Vagina (tissue), 2 donors: Measurements from ENCODE around the gene TNRC6C. TPM values are rescaled to one million over a fixed set of nuclear protein-coding genes. Genes with fewer than 3 reads are reported as not detected.

Experiments used
- DNase-seq, 2 donors: peaks; one replicate each; pipeline ENCODE4 v3.0.0-alpha.2; 2017; ENCODE audit errors: extremely low spot score in 2 of 2
- H3K27ac ChIP-seq: fragments of 200-600 bp; sonication (generic); one replicate; pipeline ENCODE4 v1.5.1; 2019
- H3K27me3 ChIP-seq: fragments of 200-600 bp; sonication (generic); one replicate; pipeline ENCODE4 v1.5.1; 2019
- H3K36me3 ChIP-seq, 2 donors: fragments of 200-600 bp; sonication (generic); one replicate each; pipeline ENCODE4 v1.5.1; 2017 to 2019
- H3K4me1 ChIP-seq: fragments of 200-600 bp; sonication (generic); one replicate; pipeline ENCODE4 v1.5.1; 2019
- H3K4me3 ChIP-seq, 2 donors: fragments of 200-600 bp; sonication (generic); 1 replicate in 1 of 2; 2 replicates in 1 of 2; pipeline ENCODE4 v1.5.1; 2016 to 2019
- H3K9me3 ChIP-seq: fragments of 200-600 bp; sonication (generic); one replicate; pipeline ENCODE4 v1.5.1; 2019
- CTCF ChIP-seq, 3 experiments: fragments of 450-650 bp in 2 of 3; fragments of 200-600 bp in 1 of 3; sonication (generic) in 1 of 3; IDR thresholded peaks; one replicate each; pipeline ENCODE4 v1.5.1; 2017 to 2019; ENCODE audit warnings: antibody characterized with exemption in 3 of 3, mild to moderate bottlenecking in 2 of 3, moderate library complexity in 2 of 3
- POLR2A ChIP-seq, 2 donors: fragments of 450-650 bp; IDR thresholded peaks; one replicate each; pipeline ENCODE4 v1.6.1; 2017; ENCODE audit warnings: antibody characterized with exemption in 2 of 2, mild to moderate bottlenecking in 2 of 2, moderate library complexity in 2 of 2
- POLR2AphosphoS5 ChIP-seq, 2 donors: sonication (generic); formaldehyde crosslinking; IDR thresholded peaks; one replicate each; pipeline ENCODE4 v1.9.0; 2017; ENCODE audit warnings: antibody characterized with exemption in 2 of 2, mild to moderate bottlenecking in 2 of 2, low read depth in 1 of 2; ENCODE audit not compliant: insufficient read depth in 1 of 2
- intact Hi-C: fragments of 100-400 bp; cut with DNase I; formaldehyde crosslinking; loops from one replicate; pipeline ENCODE4 v1.15.1; 2023
- total RNA-seq: library from RNA; depleted of rRNA; stranded (reverse); fragments of >200 nt; gene quantifications from one replicate; pipeline ENCODE4 v1.2.3, GENCODE V29; 2016

Gene TNRC6C
- total RNA-seq, 1 donor from 2014 or later, result 14.7 TPM

- peaks cover 45% of the 10 kb centered on the region for H3K4me1 ChIP-seq
- peaks cover 0 to 7% of the 10 kb centered on the region in 2 donors for H3K36me3 ChIP-seq
- H3K27ac ChIP-seq, result no peak overlapping the region
- no peak overlapping the region for H3K4me3 ChIP-seq
- no peaks in the 10 kb centered on the region for H3K27me3 ChIP-seq
- no peaks in the 10 kb centered on the region for H3K9me3 ChIP-seq
- intact Hi-C loops, result no loop called here
- TF ChIP-seq CTCF (IDR thresholded peaks at IDR 0.05) (no peak), POLR2A (IDR thresholded peaks at IDR 0.05) (no peak), POLR2AphosphoS5 (IDR thresholded peaks at IDR 0.05; ENCODE audit: insufficient read depth in 1 of 2, low read depth in 1 of 2) (no peak)
- no peak for DNase-seq
These were observed 164.9 kb downstream of the TNRC6C start for GRCh38 chr17:78123258-78123929.

- Histone ChIP-seq H3K4me1 (peaks cover 52% of the 10 kb centered on the region), H3K36me3 (peaks cover 0 to 7% of the 10 kb centered on the region in 2 donors), H3K27me3 (no peaks in the 10 kb centered on the region), H3K27ac (no peak overlapping the region), H3K4me3 (no peak overlapping the region), H3K9me3 (no peaks in the 10 kb centered on the region)
- intact Hi-C loops, result no loop called here
- TF ChIP-seq CTCF (IDR thresholded peaks at IDR 0.05) (no peak), POLR2A (IDR thresholded peaks at IDR 0.05) (no peak), POLR2AphosphoS5 (IDR thresholded peaks at IDR 0.05; ENCODE audit: insufficient read depth in 1 of 2, low read depth in 1 of 2) (no peak)
- DNase-seq, result no peak
These were observed 165.8 kb downstream of the TNRC6C start for GRCh38 chr17:78124081-78124835.

GRCh38 chr17:78124836-78125137 lies 166.3 kb downstream of the TNRC6C start:
- Histone ChIP-seq H3K36me3 (peaks cover 0 to 7% of the 10 kb centered on the region in 2 donors), H3K27me3 (no peaks in the 10 kb centered on the region), H3K27ac (no peak overlapping the region), H3K9me3 (no peaks in the 10 kb centered on the region), H3K4me1 (peaks cover 57% of the 10 kb centered on the region), H3K4me3 (no peak overlapping the region)
- TF ChIP-seq POLR2A (IDR thresholded peaks at IDR 0.05) (no peak), CTCF (IDR thresholded peaks at IDR 0.05) (no peak), POLR2AphosphoS5 (IDR thresholded peaks at IDR 0.05; ENCODE audit: insufficient read depth in 1 of 2, low read depth in 1 of 2) (no peak)
- intact Hi-C loops, result loop anchor here (5.0 kb wide), 1 partner anchor 53 kb away; no protein-coding TSS in a partner anchor
- DNase-seq, result no peak

- Histone ChIP-seq H3K4me1 (peaks cover 62% of the 10 kb centered on the region), H3K27ac (peak overlapping the region; percentile 47)
- intact Hi-C loops, result loop anchor here (5.0 kb wide), 1 partner anchor 52 kb away; no protein-coding TSS in a partner anchor
These were observed 166.8 kb downstream of the TNRC6C start for GRCh38 chr17:78125138-78125913.

More at GRCh38 chr17:78125138-78125913, 166.8 kb downstream of the TNRC6C start:
- H3K27me3 ChIP-seq, result no peaks in the 10 kb centered on the region
- H3K4me3 ChIP-seq, result no peak overlapping the region
- no peaks in the 10 kb centered on the region for H3K9me3 ChIP-seq
- TF ChIP-seq POLR2A (IDR thresholded peaks at IDR 0.05) (no peak), CTCF (IDR thresholded peaks at IDR 0.05) (no peak), POLR2AphosphoS5 (IDR thresholded peaks at IDR 0.05; ENCODE audit: insufficient read depth in 1 of 2, low read depth in 1 of 2) (no peak)
- DNase-seq, result no peak
- H3K36me3 ChIP-seq, result peaks cover 0 to 7% of the 10 kb centered on the region in 2 donors
